K562 (cell line): ENCODE measurements around the gene TLNRD1. TPM values are rescaled to one million over a fixed set of nuclear protein-coding genes. Genes with fewer than 3 reads are reported as not detected.

ENCODE experiments used
- ATAC-seq: fragments of 200-7000 bp; cut with Tn5 transposase; 3 replicates; pipeline ENCODE4 v1.9.1; 2020; ENCODE audit warnings: moderate library complexity
- Bru-seq: library from RNA; stranded (reverse); fragments of 400-500 nt; gene quantifications from one replicate; lab custom pipeline; 2021; lab: Mats Ljungman, UMichigan
- BruChase-seq, 2 experiments: library from RNA; stranded (reverse); fragments of 400-500 nt; gene quantifications; one replicate each; lab custom pipeline; 2021; lab: Mats Ljungman, UMichigan
- BruUV-seq: library from RNA; stranded (reverse); fragments of 400-500 nt; replicated peaks from 2 replicates; lab custom pipeline; 2021; lab: Mats Ljungman, UMichigan
- CTCF ChIA-PET: fragments of 300-600 bp; formaldehyde crosslinking; extraction: SDS; loops from one replicate; lab custom pipeline; 2021; ENCODE audit warnings: low intra/inter-chr PET ratio; lab: Yijun Ruan, JAX
- POLR2A ChIA-PET: fragments of 300-600, 350-650 bp; sonication (Branson Sonifier 250); formaldehyde crosslinking; extraction: SDS; loops from one replicate; lab custom pipeline; 2021; ENCODE audit warnings: antibody characterized with exemption, inconsistent platforms; lab: Yijun Ruan, JAX
- DNase-seq, 4 experiments: peaks; one replicate each; pipeline versions ENCODE4 v3.0.0 to v3.0.0-alpha.2; 2011 to 2018; ENCODE audit warnings: low spot score in 3 of 4, mixed read lengths in 3 of 4; ENCODE audit errors: extremely low read depth in 1 of 4
- FAIRE-seq: peaks from 2 replicates; lab custom pipeline; 2011; peaks lifted over from hg19 to GRCh38; lab: Jason Lieb, UNC
- H2AFZ ChIP-seq: 2 replicates; pipeline ENCODE4 v1.6.0; 2011; ENCODE audit warnings: low read depth, low read length, control low read depth, inconsistent platforms
- H3K27ac ChIP-seq: fragments of 200-600 bp; 3 replicates; pipeline ENCODE4 v1.8.0; 2011; ENCODE audit warnings: low read depth, mild to moderate bottlenecking, control low read depth, inconsistent platforms, low read length, moderate library complexity, mixed read lengths; ENCODE audit errors: extremely low read depth
- H3K27me3 ChIP-seq, 2 experiments: fragments of 300-600 bp in 1 of 2; 2 replicates in 1 of 2; 3 replicates in 1 of 2; pipeline versions ENCODE4 v1.6.0 to v1.8.0; 2011; ENCODE audit warnings: inconsistent platforms in 2 of 2, low read length in 2 of 2, mild to moderate bottlenecking in 1 of 2, mixed read lengths in 1 of 2, moderate library complexity in 1 of 2; ENCODE audit not compliant: control insufficient read depth in 2 of 2, insufficient read depth in 2 of 2
- H3K36me3 ChIP-seq: fragments of 300-600 bp; 3 replicates; pipeline ENCODE4 v1.8.0; 2011; ENCODE audit warnings: mild to moderate bottlenecking, low read length, inconsistent platforms; ENCODE audit not compliant: control insufficient read depth, insufficient read depth
- H3K4me1 ChIP-seq, 2 experiments: fragments of 200-600 bp in 1 of 2; replicated peaks in 1 of 2; 2 replicates in 1 of 2; 3 replicates in 1 of 2; pipeline versions ENCODE4 v1.5.1 to v1.8.0; 2011; ENCODE audit warnings: inconsistent platforms in 2 of 2, low read length in 2 of 2, mild to moderate bottlenecking in 1 of 2, mixed read lengths in 1 of 2, moderate library complexity in 1 of 2; ENCODE audit not compliant: control insufficient read depth in 2 of 2, insufficient read depth in 2 of 2
- H3K4me2 ChIP-seq: 2 replicates; pipeline ENCODE4 v1.6.1; 2011; ENCODE audit warnings: low read length, control low read depth, inconsistent platforms, mixed read lengths; ENCODE audit not compliant: insufficient read depth
- H3K4me3 ChIP-seq: fragments of 200-600 bp; sonication (generic), shearing (Covaris generic); 2 replicates; pipeline ENCODE4 v1.5.1; 2016; ENCODE audit warnings: control low read depth, inconsistent platforms
- H3K79me2 ChIP-seq: fragments of 200-600 bp; 3 replicates; pipeline ENCODE4 v1.8.0; 2011; ENCODE audit warnings: low read length, inconsistent platforms; ENCODE audit not compliant: control insufficient read depth, insufficient read depth
- H3K9ac ChIP-seq, 2 experiments: 2 replicates each; pipeline versions ENCODE4 v1.6.0 to v1.6.1; 2011; ENCODE audit warnings: low read depth in 2 of 2, low read length in 2 of 2, control low read depth in 1 of 2, inconsistent platforms in 1 of 2, mild to moderate bottlenecking in 1 of 2, mixed read lengths in 1 of 2; ENCODE audit not compliant: insufficient read depth in 1 of 2
- H3K9me1 ChIP-seq: one replicate; pipeline ENCODE4 v1.6.0; 2011; ENCODE audit warnings: inconsistent platforms, mild to moderate bottlenecking, low read length, moderate library complexity; ENCODE audit not compliant: control insufficient read depth, insufficient read depth
- H3K9me3 ChIP-seq: replicated peaks from 2 replicates; pipeline ENCODE4 v1.5.1; 2011; ENCODE audit warnings: low read depth, low read length, inconsistent platforms; ENCODE audit not compliant: control insufficient read depth, insufficient read depth
- H4K20me1 ChIP-seq: replicated peaks from 2 replicates; pipeline ENCODE4 v1.6.1; 2011; ENCODE audit warnings: low read length, inconsistent platforms, mixed read lengths; ENCODE audit not compliant: control insufficient read depth, insufficient read depth
- CREB1 ChIP-seq, 2 experiments: sonication (generic) in 1 of 2; formaldehyde crosslinking in 1 of 2; IDR thresholded peaks; 2 replicates each; pipeline versions ENCODE4 v1.6.1 to v1.8.0; 2012 to 2022; ENCODE audit warnings: inconsistent platforms in 1 of 2, mild to moderate bottlenecking in 1 of 2, missing genetic modification reagents in 1 of 2, moderate library complexity in 1 of 2
- CXXC5 ChIP-seq: fragments of 250-450 bp; sonication (Bioruptor Pico); IDR thresholded peaks from 2 replicates; pipeline ENCODE4 v1.8.0; 2022; ENCODE audit warnings: inconsistent platforms, mild to moderate bottlenecking, moderate library complexity
- GMEB1 ChIP-seq: fragments of 250-450 bp; sonication (Bioruptor Pico); IDR thresholded peaks from 2 replicates; pipeline ENCODE4 v1.4.0; 2020; ENCODE audit warnings: mild to moderate bottlenecking
- MBD2 ChIP-seq: sonication (generic); IDR thresholded peaks from 2 replicates; pipeline ENCODE4 v1.6.1; 2016; ENCODE audit warnings: low read depth, borderline replicate concordance
- MNT ChIP-seq, 2 experiments: fragments of 450-650 bp; conservative IDR thresholded peaks; 2 replicates each; pipeline ENCODE4 v1.6.1; 2017; ENCODE audit warnings: mild to moderate bottlenecking in 2 of 2, moderate library complexity in 2 of 2
- NCOA6 ChIP-seq: fragments of 450-650 bp; IDR thresholded peaks from 2 replicates; pipeline ENCODE4 v1.6.1; 2017; ENCODE audit warnings: mild to moderate bottlenecking
- SAFB2 ChIP-seq: fragments of 200-400 bp; formaldehyde crosslinking; IDR thresholded peaks from 2 replicates; pipeline ENCODE4 v1.6.1; 2018; ENCODE audit warnings: borderline replicate concordance, low read length, low read depth, moderate library complexity; ENCODE audit not compliant: severe bottlenecking
- ZNF12 ChIP-seq: sonication (generic); formaldehyde crosslinking; IDR thresholded peaks from 2 replicates; pipeline ENCODE4 v1.4.0; 2020; ENCODE audit warnings: mild to moderate bottlenecking, missing genetic modification reagents
- WGBS: fragments of 100-300 bp; shearing (Covaris generic); methylation state at CpG from one replicate; pipeline ENCODE4 v1.1.6; 2016; ENCODE audit warnings: low coverage, mixed read lengths; ENCODE audit not compliant: insufficient coverage; ENCODE audit errors: missing lambda C conversion rate; 5-methylcytosine and 5-hydroxymethylcytosine counted together
- in situ Hi-C: fragments of 300-500 bp; cut with MboI; formaldehyde crosslinking; loops from 4 replicates; pipeline ENCODE4 v1.15.0; 2018; ENCODE audit warnings: inconsistent platforms, mixed read lengths
- intact Hi-C: fragments of 100-400 bp; cut with micrococcal nuclease; formaldehyde crosslinking; loops from 2 replicates; pipeline ENCODE4 v1.14.2; 2022
- long read RNA-seq, 3 experiments: library from polyadenylated mRNA in 2 of 3; library from RNA in 1 of 3; unstranded in 2 of 3; stranded (forward) in 1 of 3; transcript quantifications; one replicate each; pipeline ENCODE4 v2.0.0, GENCODE V29; 2019 to 2022
- polyA minus RNA-seq, 3 experiments: library from RNA; depleted of rRNA, polyadenylated mRNA; stranded (reverse); fragments of >200 nt; gene quantifications; 2 replicates each; pipeline ENCODE4 v1.2.3, GENCODE V29; 2011
- polyA plus RNA-seq, 8 experiments: library from polyadenylated mRNA; depleted of rRNA in 4 of 8; stranded (reverse) in 5 of 8; unstranded in 3 of 8; fragments of >200 nt; fragmentation: Nextera tagmentation in 2 of 8; fragmentation: Illumina TruSeq in 1 of 8; extraction: Ambion mirVana in 2 of 8; extraction: Trizol in 1 of 8; gene quantifications; 2 replicates each; pipeline versions ENCODE4 v1.2.1 to v1.2.3, GENCODE V29; 2011 to 2014; ENCODE audit warnings: inconsistent platforms in 1 of 8, missing spikeins in 1 of 8
- total RNA-seq, 7 experiments: library from RNA; depleted of rRNA in 6 of 7; stranded (reverse); fragments of >200 nt in 6 of 7; fragmentation: Illumina TruSeq in 2 of 7; extraction: Trizol in 2 of 7; gene quantifications; 2 replicates each; pipeline versions ENCODE4 v1.2.1 to v1.2.3, GENCODE V29; 2011 to 2021; ENCODE audit warnings: low replicate concordance in 1 of 7

TLNRD1 gene
- 7.4 and 16.8 TPM in 2 replicates for total RNA-seq (2011; cell fraction: chromatin; rRNA removed; ENCODE audit: low replicate concordance)
- total RNA-seq (2011; cell fraction: nucleolus; rRNA removed): 17.1 and 29.2 TPM in 2 replicates
- 11.0 and 14.4 TPM in 2 replicates for total RNA-seq (2011; cell fraction: nucleoplasm; rRNA removed)
- 23.4 and 25.4 TPM in 2 replicates for total RNA-seq (2014; rRNA removed)
- total RNA-seq (2014; rRNA removed; fragmentation: Illumina TruSeq; extraction: Trizol): 4.3 and 4.8 TPM in 2 replicates
- total RNA-seq (2015; rRNA removed; fragmentation: Illumina TruSeq; extraction: Trizol): 5.5 and 5.7 TPM in 2 replicates
- total RNA-seq (2021): 26.7 and 33.1 TPM in 2 replicates
- 4.5 and 9.5 TPM in 2 replicates for polyA plus RNA-seq (2011; rRNA removed)
- polyA plus RNA-seq (2011; cell fraction: cytosol; rRNA removed): 4.6 and 46.8 TPM in 2 replicates
- polyA plus RNA-seq (2011; cell fraction: nucleus; rRNA removed): 3.1 and 13.4 TPM in 2 replicates
- polyA plus RNA-seq (2012): 11.4 and 15.1 TPM in 2 replicates
- 4.2 and 4.7 TPM in 2 replicates for polyA plus RNA-seq (2014; fragmentation: Illumina TruSeq; extraction: Trizol)
- 1 to 10 TPM; 1.1 to 1.9 TPM for polyA plus RNA-seq (2014; fragmentation: Nextera tagmentation; extraction: Ambion mirVana)
- 16.2 and 21.5 TPM in 2 replicates for polyA plus RNA-seq (2014; rRNA removed)
- 1.9 and 7.4 TPM in 2 replicates for polyA minus RNA-seq (2011; rRNA and poly(A)+ RNA removed)
- 10.8 and 23.4 TPM in 2 replicates for polyA minus RNA-seq (2011; cell fraction: cytosol; rRNA and poly(A)+ RNA removed)
- polyA minus RNA-seq (2011; cell fraction: nucleus; rRNA and poly(A)+ RNA removed): 8.1 and 17.0 TPM in 2 replicates
- percentile 85 among the genes with signal in this experiment for Bru-seq, nascent RNA
- percentile 71 among the genes with signal in this experiment for BruChase-seq, experiment 1, labeled RNA remaining after a 2-hour chase
- percentile 75 among the genes with signal in this experiment for BruChase-seq, experiment 2, labeled RNA remaining after a 6-hour chase
- long read RNA-seq, experiment 1, full-length matches to known transcripts: 94 of 94 reads
- long read RNA-seq, experiment 1, partial matches to known transcripts: 0 of 94 reads
- long read RNA-seq, experiment 1, other reads (novel, unspliced or antisense): 0 of 94 reads
- long read RNA-seq, experiment 2, full-length matches to known transcripts: 34 of 34 reads
- long read RNA-seq, experiment 2, partial matches to known transcripts: 0 of 34 reads
- long read RNA-seq, experiment 2, other reads (novel, unspliced or antisense): 0 of 34 reads
- long read RNA-seq, experiment 3, full-length matches to known transcripts: 1 of 1 reads
- long read RNA-seq, experiment 3, partial matches to known transcripts: 0 of 1 reads
- long read RNA-seq, experiment 3, other reads (novel, unspliced or antisense): 0 of 1 reads

- ATAC-seq (peak; percentile 86), FAIRE-seq (peak; percentile 32), DNase-seq (peak; percentile 84 to 93 (median 88))
- Histone ChIP-seq H3K9me1 (no peaks in the 10 kb centered on the region), H3K4me2 (peak within 1 kb of the TSS; percentile 86), H3K27ac (peak within 1 kb of the TSS; percentile 92), H3K79me2 (peaks cover 43% of the 10 kb centered on the region), H3K9me3 (no peaks in the 10 kb centered on the region), H3K9ac (peak within 1 kb of the TSS; percentile 88 to 96), H3K36me3 (peaks cover 13% of the 10 kb centered on the region; the same call in 1 of the 3 replicates), H3K4me3 (peak within 1 kb of the TSS; percentile 90), H2AFZ (peak within 1 kb of the TSS; percentile 79), H4K20me1 (no peaks in the 10 kb centered on the region), H3K27me3 (no peaks in the 10 kb centered on the region), H3K4me1 (peaks cover 12 to 31% of the 10 kb centered on the region in 2 experiments)
- BruUV-seq: no TSS peak
- in situ Hi-C loops: no loop called here
- ChIA-PET POLR2A (interaction anchor here (0.5 to 1.5 kb wide), 4 partner anchors 15 to 1927 kb away, joined by 3 to 4 read pairs (median 4); no protein-coding TSS in a partner anchor), CTCF (no interaction called here)
- intact Hi-C loops: no loop called here
- WGBS: 0% methylated on average over 32 of the region's 66 CpGs
- peak in 1 of 2 experiments; percentile 61; a peak in 2 of 4 replicates for TF ChIP-seq MNT (conservative IDR thresholded peaks at IDR 0.05)
- peak; percentile 36; the same call in 1 of the 2 replicates for TF ChIP-seq GMEB1 (CRISPR knock-in tag)
- TF ChIP-seq CREB1 (IDR thresholded peaks at IDR 0.05): peak; percentile 36; the same call in 1 of the 2 replicates
- TF ChIP-seq CREB1 (CRISPR knock-in tag; IDR thresholded peaks at IDR 0.05): peak; percentile 65
- no peak for TF ChIP-seq ZNF12 (CRISPR knock-in tag)
- peak; percentile 52 for TF ChIP-seq CXXC5 (CRISPR knock-in tag)
- peak; percentile 25; the same call in 1 of the 2 replicates for TF ChIP-seq MBD2
- TF ChIP-seq NCOA6: no peak
- no peak for TF ChIP-seq SAFB2
Measured at GRCh38 chr15:81000624-81001151, at the start of gene TLNRD1. TSS of gene TLNRD1 (plus strand) at chr15:81000923. CDS start at chr15:81002272, 1,349 bp downstream.
